ENCODE results near the gene AMHR2.

The AMHR2 gene

DNA sequence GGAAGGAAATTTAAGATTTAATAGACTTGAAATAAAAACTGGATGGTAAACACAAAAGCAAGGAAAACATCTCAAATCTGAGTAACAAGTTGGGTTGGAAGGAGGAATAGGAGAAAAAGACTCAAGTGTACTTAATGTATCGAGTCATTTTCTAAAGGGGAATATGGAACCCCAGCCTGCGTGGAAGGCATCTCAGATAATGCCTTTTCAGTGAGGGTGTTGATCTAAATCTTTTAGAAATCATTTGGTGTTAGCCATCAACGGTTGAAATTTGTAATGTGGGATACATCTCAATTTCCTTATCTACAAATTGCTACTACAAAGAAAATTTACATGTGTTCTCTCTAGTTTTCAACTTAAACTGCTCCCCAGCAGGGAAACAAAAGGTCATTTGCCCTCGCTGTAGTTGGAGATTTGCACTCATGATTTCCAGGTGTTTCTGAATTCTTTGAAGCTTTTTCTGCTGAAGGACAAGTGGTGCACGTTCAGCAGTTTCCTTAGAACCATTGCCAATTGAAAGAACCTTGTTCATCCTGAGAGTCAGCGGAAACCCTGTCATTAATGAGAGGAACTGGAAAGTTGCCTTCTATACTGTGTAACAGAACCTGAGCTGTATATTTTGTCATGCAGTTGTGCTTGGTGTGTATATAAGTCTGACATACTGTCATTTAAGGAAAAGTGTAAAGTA, 30.4 kb downstream of the AMHR2 start:
- DNase-seq, result no peak

DNA sequence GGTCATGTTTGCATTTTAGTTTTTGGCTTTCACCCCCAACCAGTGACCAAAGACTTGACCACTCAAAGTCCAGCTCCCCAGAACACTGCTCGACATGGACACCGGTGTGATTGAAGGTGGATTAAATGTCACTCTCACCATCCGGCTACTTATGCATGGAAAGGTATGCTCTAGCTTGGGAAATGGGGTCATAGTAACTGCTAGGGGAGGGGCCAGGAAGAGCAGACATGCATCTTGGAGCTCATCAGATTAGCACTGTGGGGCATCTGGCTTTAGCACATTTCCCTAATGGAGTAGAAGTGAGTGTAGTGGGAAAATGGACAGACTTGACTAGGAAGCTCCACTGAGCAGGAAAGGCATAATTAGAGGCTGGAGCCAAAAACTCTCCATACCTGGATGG, 31.1 kb downstream of the AMHR2 start:
- peak; percentile 73 to 79 for DNase-seq

DNA sequence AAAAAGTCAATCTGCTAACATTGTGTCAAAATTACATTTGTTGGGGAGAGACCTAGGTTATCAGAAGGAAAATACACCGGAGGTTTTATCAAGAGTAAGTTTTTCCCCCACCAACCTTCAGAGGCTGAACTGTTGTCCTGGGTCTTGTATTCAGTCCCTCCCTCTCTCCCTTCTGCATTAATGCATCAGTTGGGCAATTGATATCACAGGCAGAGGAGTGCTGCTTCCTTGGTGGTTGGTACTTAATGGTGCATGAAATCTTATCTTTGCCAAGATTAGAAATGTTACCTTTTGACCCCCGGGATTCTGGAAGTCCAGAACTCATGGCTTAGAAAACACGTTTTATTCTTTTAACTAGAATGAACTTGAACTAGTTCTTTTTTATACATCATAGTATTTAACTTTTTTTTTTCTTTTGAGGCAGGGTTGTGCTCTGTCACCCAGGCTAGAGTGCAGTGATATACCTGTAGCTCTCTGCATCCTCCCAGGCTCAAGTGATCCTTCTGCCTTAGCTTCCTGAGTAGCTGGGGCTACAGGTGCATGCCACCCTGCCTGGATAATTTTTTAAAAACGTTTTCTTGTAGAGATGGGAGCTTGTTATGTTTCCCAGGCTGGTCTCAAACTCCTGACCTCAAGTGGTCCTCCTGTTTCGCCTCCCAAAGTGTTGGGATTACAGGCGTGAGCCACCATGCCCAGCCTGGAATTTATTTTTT, 33.2 kb downstream of the AMHR2 start:
- no peak for DNase-seq

DNA sequence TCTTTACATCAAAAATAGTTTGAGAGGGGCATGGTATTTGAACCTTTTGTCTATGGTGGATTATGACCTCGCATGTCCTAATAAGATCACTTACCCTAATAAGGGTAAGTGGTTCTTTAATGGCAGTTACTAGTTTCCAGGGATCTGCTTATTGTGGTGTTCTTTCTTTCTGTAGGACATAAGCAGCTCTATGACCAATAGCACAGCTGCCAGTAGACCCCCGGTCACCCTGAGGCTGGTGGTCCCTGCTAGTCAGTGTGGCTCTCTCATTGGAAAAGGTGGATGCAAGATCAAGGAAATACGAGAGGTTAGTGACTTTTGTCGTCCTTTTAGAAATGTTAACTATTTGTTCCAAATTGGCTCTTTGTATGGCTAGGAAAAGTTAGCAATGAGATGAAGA, 35.4 kb downstream of the AMHR2 start:
- DNase-seq, result no peak

DNA sequence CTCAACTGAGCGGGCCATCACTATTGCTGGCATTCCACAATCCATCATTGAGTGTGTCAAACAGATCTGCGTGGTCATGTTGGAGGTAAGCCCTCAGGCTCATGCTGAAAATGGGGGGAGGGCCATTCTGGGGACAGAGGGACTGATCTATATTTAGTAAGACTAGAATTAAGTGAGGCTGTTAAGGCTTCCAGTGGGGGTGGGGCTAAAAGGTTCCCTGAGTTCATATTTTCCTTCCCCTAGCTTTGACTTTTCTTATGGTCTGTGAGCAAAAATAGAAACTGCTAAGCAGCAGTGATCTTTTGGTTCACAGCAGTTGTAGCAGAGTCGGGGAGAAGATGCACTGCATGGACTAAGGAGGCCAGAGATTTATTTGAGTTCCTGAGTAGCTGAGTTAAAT, 37.4 kb downstream of the AMHR2 start:
- no peak for DNase-seq

DNA sequence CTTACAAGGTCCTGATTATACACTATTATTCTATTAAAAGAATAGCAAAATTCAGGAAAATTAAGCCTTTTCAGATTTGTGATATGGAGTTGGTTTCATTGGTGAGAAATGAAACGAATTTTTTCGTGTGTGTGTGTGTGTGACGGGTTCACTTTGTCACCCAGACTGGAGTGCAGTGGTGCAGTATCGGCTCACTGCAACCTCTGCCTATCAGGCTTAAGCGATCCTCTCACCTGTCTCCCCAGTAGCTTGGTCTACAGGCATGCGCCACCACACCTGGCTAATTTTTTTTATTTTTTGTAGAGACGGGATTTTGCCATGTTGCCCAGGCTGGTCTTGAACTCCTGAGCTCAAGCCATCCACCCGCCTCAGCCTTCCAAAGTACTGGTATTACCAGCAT, 37.9 kb downstream of the AMHR2 start:
- no peak for DNase-seq

DNA sequence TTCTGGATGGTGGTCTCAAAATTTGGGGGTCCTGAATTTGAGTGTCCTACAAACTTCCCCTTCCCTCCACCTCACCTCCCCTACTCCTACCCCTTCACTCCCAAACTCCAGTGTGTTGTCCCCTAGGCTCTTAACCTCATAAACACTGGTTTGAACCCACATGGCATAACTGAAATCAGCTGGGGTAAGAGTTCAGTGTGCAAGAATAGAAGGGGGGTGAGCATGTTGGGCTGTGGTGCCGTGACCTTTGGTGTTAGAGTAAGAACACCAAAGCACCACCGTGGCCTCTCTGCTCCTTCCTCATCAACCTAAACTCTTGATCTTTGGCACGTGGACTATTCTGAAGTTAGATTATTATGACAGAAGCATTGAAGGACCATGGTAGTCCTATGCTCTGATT, 39.3 kb downstream of the AMHR2 start:
- no peak for DNase-seq

DNA sequence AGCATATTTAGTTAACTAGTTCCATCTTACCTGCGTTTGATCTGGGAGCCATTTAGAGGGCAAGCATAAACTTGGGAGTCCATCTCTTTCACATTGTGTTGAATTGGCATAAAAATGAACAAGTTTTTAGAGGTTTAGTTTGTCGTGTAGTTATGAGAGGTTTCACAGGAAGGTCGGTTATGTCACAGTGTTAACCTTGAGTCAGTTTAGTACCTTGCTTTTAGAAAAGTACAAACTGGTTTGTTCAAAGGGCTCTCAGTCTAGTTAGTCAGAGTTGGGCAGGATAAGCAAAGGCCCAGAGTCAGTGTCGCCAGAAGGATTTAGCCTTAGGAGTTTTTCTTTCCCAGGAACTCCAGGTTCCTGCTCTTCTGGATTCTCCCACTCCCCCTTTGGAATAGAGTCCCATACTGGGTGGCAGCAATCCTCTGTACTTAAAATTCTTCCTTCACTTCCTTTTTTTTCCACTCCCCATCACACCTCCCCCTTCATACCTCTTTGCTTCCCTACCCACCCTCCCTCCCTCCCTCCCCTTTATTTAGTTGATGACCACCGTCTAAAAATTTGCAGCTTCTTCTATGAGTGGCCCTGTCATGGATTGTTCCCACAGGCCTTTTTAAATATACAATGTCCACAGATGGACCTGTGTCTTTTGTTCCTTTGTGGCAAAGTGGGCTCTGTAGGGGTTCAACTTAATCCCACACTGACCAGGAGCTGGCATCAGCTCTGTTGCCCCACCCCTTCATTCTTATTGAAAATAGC, 40.3 kb downstream of the AMHR2 start:
- DNase-seq, result no peak

DNA sequence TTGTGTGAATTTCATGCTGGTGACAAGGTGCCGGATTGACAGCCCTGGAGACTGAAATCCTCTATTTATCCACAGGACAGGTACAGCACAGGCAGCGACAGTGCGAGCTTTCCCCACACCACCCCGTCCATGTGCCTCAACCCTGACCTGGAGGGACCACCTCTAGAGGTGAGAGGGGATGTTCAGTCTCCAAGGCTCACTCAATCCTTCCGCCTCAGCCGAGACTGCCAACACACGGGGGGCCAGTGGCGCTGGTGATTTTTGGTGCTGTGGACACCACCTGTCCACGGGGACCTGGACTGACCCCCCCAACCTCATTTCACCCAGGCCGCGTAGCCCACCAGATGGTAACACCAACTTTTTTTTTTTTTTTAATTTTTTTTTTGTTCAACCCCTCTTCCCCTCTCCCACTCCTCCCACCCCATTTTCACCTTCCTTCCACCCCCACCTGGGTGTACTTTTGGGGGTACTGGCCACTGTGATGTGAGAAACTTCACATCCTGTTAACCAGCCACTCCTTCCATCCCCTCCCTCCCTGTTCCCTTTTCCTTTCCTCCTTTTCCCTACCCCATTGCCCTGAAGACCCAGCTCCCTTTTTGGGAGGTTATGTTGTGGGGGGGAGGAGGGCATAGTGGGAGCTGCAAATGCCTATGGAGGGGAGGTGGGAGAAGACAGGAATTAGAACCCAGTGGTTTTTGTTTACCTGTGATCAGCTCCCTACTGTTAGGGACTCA, 41.2 kb downstream of the AMHR2 start:
- no peak for DNase-seq

DNA sequence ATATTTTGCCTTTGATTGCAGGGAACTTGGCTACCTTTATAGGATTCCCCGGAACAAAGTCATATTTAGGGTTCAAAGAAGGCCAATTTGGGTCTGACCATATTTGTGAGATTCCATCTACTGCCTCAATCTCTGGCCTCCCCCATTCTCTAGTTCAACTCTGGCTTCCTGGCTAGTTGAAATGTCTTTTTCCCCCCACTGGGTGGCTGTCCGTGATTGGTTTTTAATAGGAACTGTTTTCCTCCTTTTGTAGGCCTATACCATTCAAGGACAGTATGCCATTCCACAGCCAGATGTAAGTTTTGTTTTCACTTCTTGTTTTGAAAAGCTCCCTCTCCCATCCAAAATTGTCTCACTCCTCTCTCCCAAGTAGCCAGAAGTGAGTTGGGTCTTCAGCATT, 42.0 kb downstream of the AMHR2 start:
- DNase-seq, result no peak

DNA sequence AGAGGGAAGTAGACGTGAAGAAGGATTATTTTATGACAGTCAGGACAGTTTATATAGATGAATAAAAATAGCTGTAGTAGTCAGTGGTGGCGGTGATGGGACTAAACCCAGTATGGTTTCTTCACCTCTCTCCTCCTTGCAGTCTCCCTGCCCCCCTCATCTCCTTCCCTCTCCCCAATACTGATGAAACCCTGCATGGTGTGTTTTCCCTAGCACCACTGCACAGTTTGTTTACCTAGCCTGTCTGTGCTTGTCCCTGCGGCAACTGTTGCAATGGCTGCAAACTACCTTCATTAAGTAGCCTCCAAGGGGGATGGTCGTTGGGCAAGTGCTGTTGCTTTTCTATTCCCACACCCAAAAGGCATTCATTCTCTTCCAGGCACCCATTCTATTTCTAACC, 43.0 kb downstream of the AMHR2 start:
- no peak for DNase-seq

DNA sequence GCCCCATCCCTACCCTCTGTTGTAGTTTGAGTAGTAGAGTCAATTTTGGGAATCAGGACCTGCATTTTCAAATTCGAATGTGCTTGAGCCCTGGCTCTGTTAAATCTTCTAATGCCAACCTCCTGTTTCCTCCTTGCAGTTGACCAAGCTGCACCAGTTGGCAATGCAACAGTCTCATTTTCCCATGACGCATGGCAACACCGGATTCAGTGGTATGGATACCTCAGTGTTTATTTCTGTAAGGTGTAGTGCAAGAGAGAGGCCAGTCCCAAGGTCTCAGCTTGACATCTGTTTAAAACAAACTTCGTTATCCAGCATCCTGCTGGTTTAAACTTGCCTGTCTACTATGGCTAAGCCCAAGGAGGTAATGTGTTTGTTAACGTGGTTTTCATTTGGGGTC, 43.4 kb downstream of the AMHR2 start:
- no peak for DNase-seq

DNA sequence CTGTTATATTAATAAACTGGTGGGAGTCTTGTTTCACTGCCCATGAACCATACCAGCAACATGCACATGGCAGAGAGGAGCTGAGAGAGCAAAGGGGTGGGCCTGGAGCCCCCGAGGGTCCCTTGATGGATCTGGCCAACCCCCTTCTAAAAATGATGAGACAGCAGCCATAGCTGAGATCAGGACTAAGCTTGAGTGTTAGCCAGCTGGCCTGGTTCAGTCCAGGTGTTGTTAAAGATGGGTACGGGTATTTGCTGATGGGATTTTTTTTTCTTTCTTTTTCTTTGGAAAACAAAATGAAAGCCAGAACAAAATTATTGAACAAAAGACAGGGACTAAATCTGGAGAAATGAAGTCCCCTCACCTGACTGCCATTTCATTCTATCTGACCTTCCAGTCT, 44.2 kb downstream of the AMHR2 start:
- no peak for DNase-seq

DNA sequence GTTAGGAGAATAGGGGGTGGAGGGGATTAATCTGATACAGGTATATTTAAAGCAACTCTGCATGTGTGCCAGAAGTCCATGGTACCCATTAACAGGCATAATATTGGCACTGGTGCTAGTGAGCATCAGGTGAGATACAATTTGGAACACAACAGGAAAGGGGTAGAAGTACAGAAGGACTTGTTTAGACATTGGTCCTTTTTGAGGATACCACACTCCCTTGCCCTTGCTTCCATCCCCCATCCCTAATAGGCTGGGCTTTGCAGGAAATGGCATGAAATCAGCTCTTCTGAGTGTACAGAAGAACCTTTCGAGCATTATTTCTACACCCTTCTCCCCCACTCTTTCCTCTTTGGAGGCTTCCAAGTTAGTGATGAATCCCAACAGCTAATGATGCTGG, 44.6 kb downstream of the AMHR2 start:
- no peak for DNase-seq

DNA sequence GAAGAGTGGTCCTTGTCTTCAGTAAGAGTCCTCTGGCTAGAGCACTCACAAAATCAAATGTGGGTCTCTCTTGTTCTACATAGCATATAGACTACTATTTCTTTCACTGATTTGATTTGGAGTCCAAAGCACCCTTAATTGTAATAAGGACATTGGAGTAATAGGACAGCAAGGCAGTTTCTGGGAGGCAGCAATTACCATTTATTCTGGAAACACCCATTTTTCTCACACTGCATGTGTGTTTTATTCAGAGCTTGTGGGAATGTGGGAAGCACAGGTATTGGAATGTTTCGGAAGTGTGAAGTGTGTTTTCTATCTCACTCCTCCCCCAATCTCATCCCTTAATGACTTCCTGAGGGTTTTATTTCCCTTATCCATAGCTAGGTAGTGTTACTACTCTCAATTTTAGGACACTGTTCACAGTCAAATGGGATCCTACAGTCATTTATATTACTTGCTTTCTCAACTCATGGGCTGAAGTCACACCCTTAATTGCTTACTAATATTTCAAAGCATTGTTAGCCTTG, 48.5 kb downstream of the AMHR2 start:
- DNase-seq, result no peak

DNA sequence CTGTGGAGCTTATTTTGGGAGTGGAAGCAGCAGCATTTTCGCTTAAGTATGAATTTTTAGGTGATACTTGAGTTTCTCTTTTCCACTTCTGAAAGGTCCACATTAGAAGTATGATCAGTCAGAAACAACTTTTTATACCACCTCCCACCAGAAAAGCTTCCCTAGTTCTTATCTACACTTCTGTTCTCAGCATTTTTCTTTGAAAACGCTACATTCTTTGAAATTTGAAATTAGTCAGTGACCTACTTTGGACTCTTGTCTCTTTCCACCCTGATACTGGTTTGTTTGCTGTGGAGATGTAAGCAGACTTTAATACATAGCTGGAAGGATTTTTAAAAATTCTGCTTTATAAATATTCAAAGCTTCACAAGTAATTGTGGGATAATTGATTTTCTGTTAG, 50.4 kb downstream of the AMHR2 start:
- DNase-seq, result no peak

DNA sequence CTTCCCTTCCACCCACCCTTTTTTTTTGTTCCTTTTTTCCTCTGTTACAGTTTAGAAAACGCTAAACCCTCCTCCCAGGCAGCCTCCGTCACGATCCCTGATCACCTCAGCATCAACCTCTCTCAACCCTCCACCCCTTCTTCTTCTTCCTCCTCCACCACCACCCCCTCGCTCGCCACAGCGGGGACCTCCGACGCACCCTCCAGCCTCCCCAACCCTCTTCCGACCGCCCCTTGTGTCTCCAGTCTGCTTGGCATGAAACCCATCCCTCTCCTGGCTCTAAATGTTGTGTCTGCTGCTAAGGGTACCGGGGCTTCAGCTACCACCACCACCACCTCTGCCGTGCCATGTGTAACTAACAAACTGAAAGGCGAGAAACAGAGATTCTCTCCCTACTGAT, 51.2 kb downstream of the AMHR2 start:
- no peak for DNase-seq

DNA sequence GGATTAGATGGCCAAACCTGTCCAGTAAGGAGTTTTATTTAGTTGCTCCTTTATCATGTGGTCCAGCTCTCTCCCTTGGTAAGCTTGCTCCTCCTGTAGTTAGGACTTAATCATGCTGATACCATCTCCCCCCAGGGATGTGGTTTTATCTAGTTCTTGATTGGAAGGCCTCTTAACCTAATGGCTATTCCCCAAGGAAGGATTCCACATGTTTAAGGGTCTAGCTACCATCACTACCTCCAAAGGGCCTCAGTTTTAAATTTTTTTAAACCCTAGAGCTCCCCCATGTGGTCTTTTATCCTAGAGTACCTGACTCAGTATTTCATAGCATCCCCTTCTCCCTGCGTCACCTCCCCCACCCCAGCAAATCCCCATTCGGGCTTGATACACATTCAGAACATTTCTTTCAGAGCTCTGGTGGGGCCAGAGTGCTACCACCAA, 53.1 kb downstream of the AMHR2 start:
- DNase-seq, result no peak

DNA sequence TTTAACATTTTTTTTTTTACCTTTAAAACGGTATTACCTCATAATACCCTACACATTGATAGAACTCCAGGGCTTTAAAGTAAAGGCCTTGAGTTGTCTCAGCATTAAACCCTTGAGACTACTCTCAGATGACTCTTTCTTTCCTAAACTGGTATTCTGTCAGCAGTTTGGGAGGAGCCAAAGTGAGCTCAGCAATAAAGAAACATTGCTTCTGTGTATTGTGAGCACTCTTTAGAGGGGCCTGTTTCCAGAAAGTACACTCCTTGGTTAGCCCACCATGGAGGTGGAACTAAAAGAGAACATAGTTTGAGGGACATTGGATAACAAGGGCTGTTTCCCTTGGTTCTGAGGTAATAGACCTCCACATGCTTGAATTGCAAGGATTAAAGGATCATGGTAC, 55.2 kb downstream of the AMHR2 start:
- no peak for DNase-seq

DNA sequence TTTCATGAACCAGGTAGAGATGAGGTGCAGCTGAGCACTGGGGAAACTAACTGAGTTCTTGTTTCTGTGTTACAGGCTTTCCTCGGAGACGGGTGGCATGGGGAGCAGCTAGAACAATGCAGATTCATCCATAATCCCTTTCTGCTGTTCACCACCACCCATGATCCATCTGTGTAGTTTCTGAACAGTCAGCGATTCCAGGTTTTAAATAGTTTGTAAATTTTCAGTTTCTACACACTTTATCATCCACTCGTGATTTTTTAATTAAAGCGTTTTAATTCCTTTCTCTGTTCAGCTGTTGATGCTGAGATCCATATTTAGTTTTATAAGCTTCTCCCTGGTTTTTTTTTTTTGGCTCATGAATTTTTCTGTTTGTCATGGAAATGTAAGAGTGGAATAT, 55.7 kb downstream of the AMHR2 start:
- DNase-seq, result no peak

DNA sequence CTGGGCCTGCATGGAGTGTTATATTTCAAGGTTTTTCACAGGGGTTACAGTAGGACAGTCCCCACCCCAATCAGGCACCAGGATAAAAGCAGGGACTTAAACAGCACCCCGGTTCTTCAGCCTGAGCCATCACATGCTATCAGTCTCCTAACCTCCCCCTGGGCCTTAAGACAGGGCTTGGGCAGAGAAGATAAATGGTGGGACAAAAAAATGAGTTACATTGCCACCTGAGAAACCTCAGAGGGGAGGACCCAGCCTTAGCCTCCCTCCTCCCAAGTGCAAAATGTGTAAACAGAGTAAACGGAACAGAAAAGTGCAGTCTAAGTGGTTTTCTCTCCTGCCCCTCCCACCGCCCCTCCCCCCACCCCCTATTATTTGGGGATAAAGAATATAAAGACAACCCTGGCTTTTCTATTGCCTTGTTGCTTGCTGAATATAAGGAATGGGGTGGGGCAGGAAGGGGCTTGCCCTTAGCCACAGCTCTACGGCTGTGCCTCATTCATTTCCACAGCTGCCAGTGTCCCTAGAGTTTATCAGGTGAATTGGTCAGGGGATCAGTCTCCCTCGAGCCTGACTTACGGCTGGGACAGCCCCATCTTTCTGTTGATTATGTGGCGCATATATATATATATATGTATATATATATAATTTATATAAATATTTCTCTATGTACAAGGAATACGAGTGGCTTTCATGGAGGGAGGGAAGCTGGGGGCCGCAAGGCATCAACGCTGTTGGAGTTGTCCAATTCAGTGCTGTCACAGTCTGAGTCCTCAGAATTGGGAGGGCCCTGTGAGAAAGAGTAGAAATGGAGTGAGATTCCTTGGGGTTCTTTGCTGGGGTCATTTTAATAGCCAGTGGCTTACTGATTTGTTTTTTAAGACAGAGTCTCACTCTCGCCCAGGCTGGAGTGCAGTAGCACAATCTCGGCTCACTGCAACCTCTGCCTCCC, 57.1 kb downstream of the AMHR2 start:
- no peak for DNase-seq

Data from cerebellar nuclear complex (tissue), 1 donor.